ENCODE measurements around the gene WDR19. TPM values are rescaled to one million over a fixed set of nuclear protein-coding genes. Genes with fewer than 3 reads are reported as not detected.

WDR19 gene
- total RNA-seq, 1 experiment from 2014 or later, result 16.0 TPM

GRCh38 chr4:39205000-39205399, 22.7 kb downstream of the WDR19 start:
- intact Hi-C loops (cut with micrococcal nuclease; ENCODE audit: unreplicated experiment), result no loop called here
- CTCF ChIA-PET, result no interaction called here
- TF ChIP-seq REST (IDR thresholded peaks at IDR 0.05; ENCODE audit: insufficient read depth in 1 of 2, low read depth in 2 of 2, low read length in 1 of 2) (no peak), SIN3A (IDR thresholded peaks at IDR 0.05; ENCODE audit: borderline replicate concordance, insufficient read depth, low read depth, low read length) (no peak), TCF7L2 (IDR thresholded peaks at IDR 0.05; ENCODE audit: low read depth, low read length) (no peak), CTCF (IDR thresholded peaks at IDR 0.05) (no peak)
- Histone ChIP-seq H3K36me3 (ENCODE audit: control insufficient read depth, insufficient read depth, low read length) (no peaks in the 10 kb centered on the region), H3K9me3 (ENCODE audit: control insufficient read depth, insufficient read depth, low read depth, low read length) (no peaks in the 10 kb centered on the region), H3K27me3 (ENCODE audit: control insufficient read depth, insufficient read depth, low read length) (no peaks in the 10 kb centered on the region), H3K4me1 (ENCODE audit: control insufficient read depth, insufficient read depth, low read length) (no peaks in the 10 kb centered on the region), H3K4me3 (ENCODE audit: low read depth in 2 of 2, low read length in 2 of 2) (no peak overlapping the region), H3K27ac (ENCODE audit: low read length) (no peak overlapping the region)
- POLR2A ChIA-PET, result no interaction called here
- in situ Hi-C loops (cut with HindIII; ENCODE audit: low pct_unique_long_range_greater_than_20kb, low sequenced_read_pairs), result no loop called here
- ATAC-seq (no peak), DNase-seq (ENCODE audit: low read depth, low spot score) (no peak)
- BruUV-seq (replicated peaks), result no TSS peak

- DNase-seq (ENCODE audit: low read depth, low spot score) (no peak), ATAC-seq (no peak)
- Histone ChIP-seq H3K36me3 (ENCODE audit: control insufficient read depth, insufficient read depth, low read length) (no peaks in the 10 kb centered on the region), H3K4me1 (ENCODE audit: control insufficient read depth, insufficient read depth, low read length) (no peaks in the 10 kb centered on the region), H3K4me3 (ENCODE audit: low read depth in 2 of 2, low read length in 2 of 2) (no peak overlapping the region), H3K27me3 (ENCODE audit: control insufficient read depth, insufficient read depth, low read length) (no peaks in the 10 kb centered on the region), H3K9me3 (ENCODE audit: control insufficient read depth, insufficient read depth, low read depth, low read length) (no peaks in the 10 kb centered on the region), H3K27ac (ENCODE audit: low read length) (no peak overlapping the region)
- intact Hi-C loops (cut with micrococcal nuclease; ENCODE audit: unreplicated experiment) (no loop called here), in situ Hi-C loops (cut with HindIII; ENCODE audit: low pct_unique_long_range_greater_than_20kb, low sequenced_read_pairs) (no loop called here)
- CTCF ChIA-PET, result no interaction called here
- TF ChIP-seq REST (IDR thresholded peaks at IDR 0.05; ENCODE audit: insufficient read depth in 1 of 2, low read depth in 2 of 2, low read length in 1 of 2), result no peak
- no peak for TF ChIP-seq CTCF (IDR thresholded peaks at IDR 0.05)
- no peak for TF ChIP-seq POLR2AphosphoS5 (IDR thresholded peaks at IDR 0.05; ENCODE audit: low read depth, low read length)
- TF ChIP-seq SIN3A (IDR thresholded peaks at IDR 0.05; ENCODE audit: borderline replicate concordance, insufficient read depth, low read depth, low read length), result no peak
- no peak for TF ChIP-seq TCF7L2 (IDR thresholded peaks at IDR 0.05; ENCODE audit: low read depth, low read length)
- BruUV-seq (replicated peaks), result no TSS peak
- POLR2A ChIA-PET, result no interaction called here
These were observed 23.1 kb downstream of the WDR19 start for GRCh38 chr4:39205476-39205875.
